ENCODE results near the gene INTS6.

The INTS6 gene

DNA sequence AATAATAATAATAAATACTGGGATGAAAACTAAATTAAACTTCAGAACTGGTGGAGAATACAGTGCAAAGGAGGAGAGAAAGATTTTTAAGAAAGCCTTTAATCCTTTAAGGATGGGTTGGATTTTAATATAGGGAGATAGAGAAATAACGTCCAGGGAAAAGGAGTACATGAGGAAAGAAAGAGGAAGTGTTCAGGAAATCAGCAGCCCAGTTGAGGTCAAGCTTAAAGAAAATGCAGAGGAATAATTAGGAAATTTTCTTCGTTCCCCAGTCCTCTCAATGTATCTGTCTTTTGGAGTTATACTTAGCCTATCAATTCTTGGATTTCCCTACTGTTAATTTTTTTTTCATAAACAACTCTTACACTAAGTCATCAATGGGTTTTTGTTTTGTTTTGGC, 47.7 kb downstream of the INTS6 start:
- DNase-seq (ENCODE audit: low spot score): no peak

DNA sequence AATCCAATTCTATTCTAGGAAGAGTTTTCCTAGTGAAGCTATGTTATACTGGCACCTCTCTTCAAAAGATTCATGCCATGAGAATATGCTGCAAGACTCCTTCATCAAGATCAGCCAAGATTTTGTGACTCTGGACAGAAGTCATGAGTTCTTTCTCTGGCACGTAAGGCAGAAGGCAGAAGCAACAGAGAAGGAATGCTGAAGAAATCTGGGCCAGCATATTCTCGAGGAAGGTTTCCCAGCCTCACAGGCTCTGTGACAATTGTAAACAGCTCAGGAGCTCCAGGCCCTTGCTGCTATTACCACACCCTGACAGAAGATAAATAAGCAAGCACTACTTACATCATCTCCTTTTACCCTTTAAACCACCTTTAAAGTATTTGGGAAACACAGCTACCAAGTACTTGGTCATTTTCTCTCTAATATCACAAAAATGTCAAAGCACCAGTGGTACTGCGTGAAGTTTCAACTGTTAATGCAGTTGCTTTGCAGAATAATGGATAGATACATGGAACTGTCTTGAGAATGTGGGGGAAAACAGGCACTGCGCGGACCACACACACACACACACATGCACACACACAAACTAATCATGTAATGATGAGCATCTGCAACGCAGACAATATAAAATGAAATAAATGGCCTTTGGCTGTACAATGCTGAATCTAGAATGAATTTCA, 55.4 kb downstream of the INTS6 start:
- peak; percentile 40 for DNase-seq (ENCODE audit: low spot score)

GRCh38 chr13:51396352-51396751, 56.5 kb downstream of the INTS6 start:
- peak; percentile 26 for DNase-seq (ENCODE audit: low spot score)

GRCh38 chr13:51394724-51395123, 58.1 kb downstream of the INTS6 start:
- no peak for DNase-seq (ENCODE audit: low spot score)

GRCh38 chr13:51385114-51385513, 67.7 kb downstream of the INTS6 start:
- DNase-seq (ENCODE audit: low spot score): no peak

DNA sequence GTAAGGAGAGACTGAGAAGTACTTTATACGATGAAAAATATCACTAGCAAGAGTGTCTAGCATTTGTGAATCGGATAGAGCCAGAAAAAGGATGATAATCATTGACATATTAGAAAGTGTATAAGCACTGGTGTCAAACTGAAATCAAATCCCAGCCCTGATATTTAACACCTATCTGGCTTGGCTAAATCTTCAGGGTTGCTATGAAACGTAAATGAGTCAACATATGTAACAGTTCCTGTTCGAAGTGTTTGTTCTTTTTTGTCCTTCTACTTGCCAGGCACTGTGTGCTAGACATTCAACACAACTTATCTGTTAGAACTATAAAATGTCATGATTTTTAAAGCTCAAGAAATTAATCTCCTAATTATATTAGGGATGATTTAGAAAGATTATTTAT, 72.6 kb downstream of the INTS6 start:
- DNase-seq (ENCODE audit: low spot score): no peak

DNA sequence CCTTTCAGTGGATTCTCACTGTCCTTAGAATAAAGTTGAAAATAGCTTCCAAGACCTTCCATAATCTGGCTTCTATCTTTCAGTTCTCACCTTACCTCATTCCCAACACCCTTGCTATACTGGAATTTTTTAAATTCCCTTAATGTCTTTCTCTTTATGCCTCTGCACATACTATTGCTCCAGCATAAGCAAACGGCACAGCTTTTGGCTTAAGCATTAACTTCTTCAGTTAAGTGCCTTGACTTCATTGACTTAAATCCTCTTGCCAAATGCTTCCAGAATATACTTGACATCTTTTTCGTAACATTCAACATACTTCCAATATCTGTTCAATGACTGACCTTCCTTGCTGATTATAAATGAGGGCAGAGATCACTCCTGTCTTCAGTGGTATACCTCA, 79.4 kb downstream of the INTS6 start:
- no peak for DNase-seq (ENCODE audit: low spot score)

GRCh38 chr13:51371768-51372399, 81.0 kb downstream of the INTS6 start:
- DNase-seq (ENCODE audit: low spot score): no peak

DNA sequence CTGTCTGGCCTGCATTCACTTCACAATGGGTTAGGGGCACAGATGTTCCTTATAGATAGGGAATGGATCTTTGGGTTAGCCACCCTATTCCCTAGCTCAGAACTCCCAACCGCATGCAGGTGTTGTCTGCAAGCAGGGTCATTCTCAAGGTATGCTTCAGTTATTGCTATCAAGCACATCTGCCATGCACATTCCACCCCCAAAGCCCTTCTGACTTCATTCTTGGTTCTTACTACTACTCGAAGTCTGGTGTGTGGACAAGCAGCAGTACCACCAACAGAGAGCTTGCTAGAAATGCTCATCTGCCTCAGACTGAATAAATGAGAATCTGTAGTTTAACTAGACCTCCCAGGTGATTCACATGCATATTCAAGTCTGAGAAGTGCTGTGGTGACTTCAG, 82.0 kb downstream of the INTS6 start:
- no peak for DNase-seq (ENCODE audit: low spot score)

DNA sequence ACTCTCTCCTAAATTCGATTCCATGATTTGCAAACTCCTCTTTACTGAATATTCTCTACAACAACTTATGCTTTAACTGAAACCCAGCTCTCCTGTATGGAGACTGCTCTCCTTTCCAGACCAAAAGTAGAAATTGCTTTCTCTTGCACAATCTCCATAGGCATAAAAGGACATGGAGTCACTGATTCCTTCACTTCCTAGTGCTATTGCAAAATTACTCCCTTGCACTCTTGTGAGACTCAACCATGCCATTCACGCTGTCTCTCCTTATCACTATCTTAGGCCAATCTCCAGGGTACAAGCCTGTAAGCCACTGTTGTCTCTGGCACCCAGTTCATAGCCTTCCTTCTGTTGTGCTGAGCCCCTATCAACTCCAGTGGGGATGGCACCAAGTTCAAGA, 82.7 kb downstream of the INTS6 start:
- DNase-seq (ENCODE audit: low spot score): no peak

DNA sequence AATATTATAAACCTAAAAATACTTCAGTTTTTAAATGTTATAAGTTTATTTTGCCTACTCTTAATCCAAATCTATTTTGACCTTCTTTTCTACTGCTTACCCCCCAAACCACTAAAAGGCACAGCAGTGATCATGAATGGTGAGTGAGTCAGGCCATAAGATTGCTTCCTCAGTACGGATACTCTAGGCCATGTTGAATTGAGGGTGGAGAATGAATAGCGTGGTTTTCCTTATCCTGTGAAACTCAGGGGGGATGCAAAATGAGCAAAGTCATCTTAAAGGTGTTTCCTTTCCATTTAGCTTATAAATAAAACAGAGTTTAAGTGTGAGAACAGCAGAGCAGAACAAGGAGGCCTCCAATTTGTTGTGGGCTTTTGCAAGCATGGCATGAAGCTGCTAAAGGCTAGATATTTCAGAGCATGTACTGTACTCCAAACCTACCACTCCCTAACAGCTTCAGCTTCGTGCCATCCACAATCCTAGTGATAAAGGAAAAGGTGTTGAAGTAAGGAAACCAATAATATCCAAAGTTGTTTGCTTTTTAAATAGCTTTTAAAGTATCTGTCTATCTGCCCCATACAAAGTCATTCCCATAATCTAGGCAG, 88.3 kb downstream of the INTS6 start:
- no peak for DNase-seq (ENCODE audit: low spot score)

- DNase-seq (ENCODE audit: low spot score): no peak
Observed at GRCh38 chr13:51363625-51364024, 89.2 kb downstream of the INTS6 start.

GRCh38 chr13:51361106-51361505, 91.7 kb downstream of the INTS6 start:
- DNase-seq (ENCODE audit: low spot score): no peak

- DNase-seq (ENCODE audit: low spot score): no peak
Observed at GRCh38 chr13:51360489-51360888, 92.3 kb downstream of the INTS6 start.

- no peak for DNase-seq (ENCODE audit: low spot score)
Observed at GRCh38 chr13:51359352-51359751, 93.5 kb downstream of the INTS6 start.

DNA sequence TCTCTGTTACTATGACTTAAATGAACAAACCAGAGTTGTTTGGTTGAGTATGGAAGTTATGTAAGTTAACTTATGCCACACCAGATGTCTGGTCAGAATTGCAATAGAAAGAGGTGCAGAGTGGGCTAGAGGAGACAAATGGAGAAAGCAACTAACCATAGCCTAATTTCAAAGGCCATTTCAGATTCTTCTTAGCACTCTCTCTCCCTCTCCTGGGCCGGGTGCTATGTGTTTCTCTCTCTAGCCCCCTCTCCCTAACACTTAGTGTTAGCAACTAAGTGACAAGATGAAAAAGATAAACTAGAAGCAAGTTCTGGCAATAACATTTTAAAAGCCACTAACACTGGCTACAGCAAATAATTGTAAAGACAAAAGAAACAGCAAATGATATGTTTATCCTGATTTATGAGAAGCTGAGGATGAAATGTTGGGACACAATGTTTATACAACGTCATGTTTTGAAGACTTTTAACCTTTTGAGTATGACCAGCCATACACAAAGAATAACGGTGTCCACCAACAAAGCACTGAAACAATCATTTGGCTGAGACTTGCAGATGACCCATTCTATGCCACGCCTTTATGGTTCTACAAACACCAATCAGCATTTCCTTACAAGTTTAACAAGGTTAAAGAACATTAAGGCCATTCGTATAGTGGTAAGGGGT, 94.8 kb downstream of the INTS6 start:
- DNase-seq (ENCODE audit: low spot score): no peak

GRCh38 chr13:51355217-51355616, 97.6 kb downstream of the INTS6 start:
- no peak for DNase-seq (ENCODE audit: low spot score)

DNA sequence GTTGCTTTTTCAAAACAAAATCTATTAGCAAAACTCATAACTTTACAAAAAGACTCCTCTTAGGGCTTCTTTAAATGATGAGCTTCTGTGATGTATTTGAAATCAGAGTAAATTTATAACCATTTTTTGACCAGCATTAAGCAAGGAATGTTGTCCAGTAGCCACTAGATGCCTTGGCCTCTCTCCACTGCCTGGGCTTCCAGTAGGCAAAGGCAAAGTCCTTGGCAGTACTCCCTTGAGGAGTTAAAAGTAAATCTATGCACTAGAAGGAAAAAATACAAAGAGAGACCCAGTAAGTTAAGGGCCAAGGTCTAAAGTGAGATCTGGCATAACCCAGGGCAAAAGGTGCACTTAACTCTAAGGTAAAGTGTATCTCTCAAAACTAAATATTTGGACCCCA, 103.8 kb downstream of the INTS6 start:
- DNase-seq (ENCODE audit: low spot score): no peak

- DNase-seq (ENCODE audit: low spot score): no peak
Observed at GRCh38 chr13:51348069-51348967, 104.5 kb downstream of the INTS6 start.

DNA sequence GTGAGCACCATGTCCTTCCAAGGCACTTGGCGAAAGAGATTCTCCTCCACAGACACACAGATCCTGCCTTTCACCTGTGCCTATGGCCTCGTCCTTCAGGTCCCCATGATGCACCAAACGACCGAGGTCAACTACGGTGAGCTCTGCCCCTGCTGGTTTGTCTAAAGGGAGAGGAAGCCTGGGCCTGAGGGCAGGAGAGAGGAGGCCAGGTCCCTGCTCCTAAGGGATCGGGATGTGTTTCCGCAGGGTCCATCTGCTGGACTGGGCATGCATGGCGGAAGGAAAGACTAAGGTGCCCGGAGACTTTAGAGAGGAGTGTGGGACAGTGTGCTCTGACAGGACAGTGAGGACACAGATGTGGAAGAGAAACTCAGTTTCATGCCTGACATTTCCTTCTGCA, 105.7 kb downstream of the INTS6 start:
- no peak for DNase-seq (ENCODE audit: low spot score)

DNA sequence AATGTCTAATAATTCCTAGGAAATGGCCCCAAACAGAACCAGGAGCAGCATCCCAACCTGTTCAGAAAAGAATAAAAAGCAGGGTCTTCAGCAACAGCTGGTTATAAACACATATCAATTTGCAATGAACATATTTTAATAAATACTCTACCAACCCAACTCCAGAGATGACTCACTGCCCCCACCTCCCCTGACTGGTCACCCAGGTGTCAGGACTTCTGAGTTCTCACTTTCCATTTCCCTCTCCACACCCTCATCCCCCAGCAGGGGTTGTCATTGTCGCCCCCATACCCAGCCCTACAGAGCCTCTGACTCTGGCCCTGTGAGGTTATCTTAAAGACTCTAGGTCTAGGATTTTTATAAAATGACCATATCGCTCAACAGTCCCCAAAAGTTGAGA, 106.4 kb downstream of the INTS6 start:
- no peak for DNase-seq (ENCODE audit: low spot score)

DNA sequence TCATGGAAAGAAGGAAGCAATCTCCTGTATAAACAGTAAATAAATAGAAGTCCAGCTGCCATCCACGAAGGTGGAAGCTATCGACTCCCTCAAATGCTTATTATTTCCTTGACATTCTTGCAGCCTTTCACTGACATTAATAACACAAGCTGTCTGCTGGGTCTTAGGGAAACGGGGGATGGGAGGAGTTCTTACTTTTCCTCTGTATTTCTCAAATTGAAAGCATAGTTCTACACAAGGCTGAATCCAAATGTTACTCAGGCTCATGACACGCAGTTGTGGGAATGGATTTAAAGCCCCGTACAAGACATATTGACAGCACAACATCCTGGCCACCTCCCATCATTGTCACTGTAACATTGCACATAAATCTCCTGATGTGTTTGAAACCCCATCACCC, 109.4 kb downstream of the INTS6 start:
- no peak for DNase-seq (ENCODE audit: low spot score)

Measured in hematopoietic multipotent progenitor cell treated with erythropoietin and hydrocortisone succinate and interleukin-3 and kit ligand, for 17 days (in vitro differentiated cells).